IMR-90 (cell line): ENCODE results near the gene SMARCC2. TPM values are rescaled to one million over a fixed set of nuclear protein-coding genes. Genes with fewer than 3 reads are reported as not detected.

Source experiments
- ATAC-seq: fragments of 200-7000 bp; cut with Tn5 transposase; 2 replicates; pipeline ENCODE4 v1.9.1; 2020; ENCODE audit warnings: low read depth, mild to moderate bottlenecking, moderate library complexity
- BruUV-seq: library from RNA; stranded (reverse); fragments of 400-500 nt; replicated peaks from 2 replicates; lab custom pipeline; 2021; lab: Mats Ljungman, UMichigan
- CTCF ChIA-PET: fragments of 300-600 bp; formaldehyde crosslinking; extraction: SDS; loops from one replicate; lab custom pipeline; 2021; ENCODE audit warnings: antibody characterized with exemption; lab: Yijun Ruan, JAX
- POLR2A ChIA-PET: fragments of 300-600 bp; sonication (Branson Sonifier 250); formaldehyde crosslinking; loops from one replicate; lab custom pipeline; 2022; ENCODE audit warnings: antibody characterized with exemption; ENCODE audit not compliant: unreplicated experiment; lab: Charles Lee
- DNase-seq: peaks from one replicate; pipeline ENCODE4 v3.0.0; 2013
- H2AFZ ChIP-seq: replicated peaks from 2 replicates; pipeline ENCODE3; 2013; ENCODE audit warnings: low read length, mild to moderate bottlenecking; ENCODE audit not compliant: poor library complexity
- H2AK5ac ChIP-seq: 2 replicates; pipeline ENCODE4 v1.6.1; 2013; ENCODE audit warnings: low read depth, low read length, inconsistent platforms
- H2AK9ac ChIP-seq: replicated peaks from 2 replicates; pipeline ENCODE3; 2013; ENCODE audit warnings: mild to moderate bottlenecking, low read depth, low read length, moderate library complexity; ENCODE audit not compliant: poor library complexity
- H2BK120ac ChIP-seq: 2 replicates; pipeline ENCODE4 v1.6.1; 2013; ENCODE audit warnings: low read depth, low read length, inconsistent platforms
- H2BK15ac ChIP-seq: 3 replicates; pipeline ENCODE4 v1.6.1; 2013; ENCODE audit warnings: low read depth, low read length, inconsistent platforms
- H2BK20ac ChIP-seq: 2 replicates; pipeline ENCODE4 v1.6.1; 2013; ENCODE audit warnings: low read depth, mild to moderate bottlenecking, inconsistent platforms, low read length, moderate library complexity
- H2BK5ac ChIP-seq: 2 replicates; pipeline ENCODE4 v1.6.1; 2013; ENCODE audit warnings: mild to moderate bottlenecking, low read depth, low read length, inconsistent platforms; ENCODE audit not compliant: poor library complexity, severe bottlenecking
- H3K14ac ChIP-seq: replicated peaks from 2 replicates; pipeline ENCODE4 v1.6.1; 2013; ENCODE audit warnings: low read depth, low read length, inconsistent platforms
- H3K18ac ChIP-seq: 2 replicates; pipeline ENCODE4 v1.6.1; 2013; ENCODE audit warnings: low read depth, low read length, control low read depth
- H3K23ac ChIP-seq: 2 replicates; pipeline ENCODE4 v1.6.1; 2013; ENCODE audit warnings: low read depth, low read length, inconsistent platforms
- H3K27ac ChIP-seq: 2 replicates; pipeline ENCODE4 v1.5.1; 2013; ENCODE audit warnings: mild to moderate bottlenecking, control low read depth, low read length; ENCODE audit not compliant: insufficient read depth
- H3K27me3 ChIP-seq: 2 replicates; pipeline ENCODE4 v1.6.1; 2013; ENCODE audit warnings: low read length; ENCODE audit not compliant: control insufficient read depth, insufficient read depth
- H3K36me3 ChIP-seq: 2 replicates; pipeline ENCODE4 v1.6.1; 2013; ENCODE audit warnings: low read length, mixed read lengths; ENCODE audit not compliant: control insufficient read depth, insufficient read depth
- H3K4ac ChIP-seq: 2 replicates; pipeline ENCODE4 v1.6.1; 2013; ENCODE audit warnings: low read depth, low read length, inconsistent platforms
- H3K4me1 ChIP-seq: 2 replicates; pipeline ENCODE4 v1.6.1; 2013; ENCODE audit warnings: low read length, mixed read lengths; ENCODE audit not compliant: control insufficient read depth, insufficient read depth
- H3K4me2 ChIP-seq: 2 replicates; pipeline ENCODE4 v1.6.1; 2013; ENCODE audit warnings: low read depth, mild to moderate bottlenecking, control low read depth, low read length, moderate library complexity
- H3K4me3 ChIP-seq: 2 replicates; pipeline ENCODE4 v1.5.1; 2013; ENCODE audit warnings: low read depth, mild to moderate bottlenecking, control low read depth, low read length, moderate library complexity; ENCODE audit not compliant: insufficient read depth
- H3K56ac ChIP-seq: 2 replicates; pipeline ENCODE4 v1.6.1; 2013; ENCODE audit warnings: low read length, inconsistent platforms; ENCODE audit not compliant: insufficient read depth; ENCODE audit errors: extremely low read depth
- H3K79me1 ChIP-seq, 2 experiments: 2 replicates each; pipeline ENCODE4 v1.6.1; 2013; ENCODE audit warnings: low read length in 2 of 2, inconsistent platforms in 1 of 2, low read depth in 1 of 2
- H3K9ac ChIP-seq: 2 replicates; pipeline ENCODE4 v1.6.1; 2013; ENCODE audit warnings: low read depth, low read length, control low read depth
- H3K9me1 ChIP-seq: 2 replicates; pipeline ENCODE4 v1.6.1; 2013; ENCODE audit warnings: low read length, inconsistent platforms; ENCODE audit not compliant: insufficient read depth
- H3K9me3 ChIP-seq: 2 replicates; pipeline ENCODE4 v1.6.1; 2013; ENCODE audit warnings: low read length; ENCODE audit not compliant: control insufficient read depth, insufficient read depth
- H4K20me1 ChIP-seq: 2 replicates; pipeline ENCODE4 v1.6.1; 2013; ENCODE audit warnings: low read length, inconsistent platforms; ENCODE audit not compliant: insufficient read depth
- H4K5ac ChIP-seq: 2 replicates; pipeline ENCODE4 v1.6.1; 2013; ENCODE audit warnings: mild to moderate bottlenecking, low read depth, low read length, control low read depth
- H4K8ac ChIP-seq, 2 experiments: 2 replicates each; pipeline ENCODE4 v1.6.1; 2013; ENCODE audit warnings: low read depth in 2 of 2, low read length in 2 of 2, control low read depth in 1 of 2, inconsistent platforms in 1 of 2
- H4K91ac ChIP-seq: 2 replicates; pipeline ENCODE4 v1.6.1; 2013; ENCODE audit warnings: low read depth, low read length, inconsistent platforms; ENCODE audit not compliant: insufficient read depth
- CEBPB ChIP-seq: IDR thresholded peaks from 2 replicates; pipeline ENCODE4 v1.6.1; 2012; ENCODE audit warnings: low read depth, low read length, improper control_type of control experiment
- CHD1 ChIP-seq: IDR thresholded peaks from 2 replicates; pipeline ENCODE4 v1.6.1; 2012; ENCODE audit warnings: low read depth, low read length, improper control_type of control experiment
- RFX5 ChIP-seq: IDR thresholded peaks from 2 replicates; pipeline ENCODE4 v1.8.0; 2012; ENCODE audit warnings: low read depth, mild to moderate bottlenecking, low read length, moderate library complexity
- WGBS, 2 experiments: methylation state at CpG; one replicate each; pipeline versions ENCODE4 v1.1.5 to v1.1.7; 2013; ENCODE audit warnings: missing lambda C conversion rate in 2 of 2; ENCODE audit not compliant: insufficient read length in 1 of 2; ENCODE audit errors: extremely low coverage in 2 of 2; 5-methylcytosine and 5-hydroxymethylcytosine counted together
- dilution Hi-C: fragments of 300-500 bp; cut with HindIII; formaldehyde crosslinking; loops from one replicate; pipeline ENCODE4 v1.14.3; 2018; ENCODE audit warnings: low sequenced_read_pairs; ENCODE audit not compliant: unreplicated experiment
- in situ Hi-C: fragments of 300-500 bp; cut with MboI; formaldehyde crosslinking; loops from 3 replicates; pipeline ENCODE4 v1.14.3; 2019; ENCODE audit warnings: low sequenced_read_pairs, inconsistent platforms, mixed read lengths
- intact Hi-C: fragments of 100-400 bp; cut with micrococcal nuclease; formaldehyde crosslinking; loops from 2 replicates; pipeline ENCODE4 v1.10.0; 2022
- polyA plus RNA-seq, 3 experiments: library from polyadenylated mRNA; depleted of rRNA; stranded (reverse); fragments of >200 nt; gene quantifications; 2 replicates each; pipeline ENCODE4 v1.2.3, GENCODE V29; 2012; ENCODE audit warnings: low replicate concordance in 1 of 3
- total RNA-seq: library from RNA; depleted of rRNA; stranded (reverse); fragments of >200 nt; gene quantifications from 2 replicates; pipeline ENCODE4 v1.2.3, GENCODE V29; 2012

SMARCC2 gene
- total and polyA plus RNA-seq, 2 of the 4 experiments (the other 2 are of a cell fraction) = 42.3 to 43.8 TPM

DNA sequence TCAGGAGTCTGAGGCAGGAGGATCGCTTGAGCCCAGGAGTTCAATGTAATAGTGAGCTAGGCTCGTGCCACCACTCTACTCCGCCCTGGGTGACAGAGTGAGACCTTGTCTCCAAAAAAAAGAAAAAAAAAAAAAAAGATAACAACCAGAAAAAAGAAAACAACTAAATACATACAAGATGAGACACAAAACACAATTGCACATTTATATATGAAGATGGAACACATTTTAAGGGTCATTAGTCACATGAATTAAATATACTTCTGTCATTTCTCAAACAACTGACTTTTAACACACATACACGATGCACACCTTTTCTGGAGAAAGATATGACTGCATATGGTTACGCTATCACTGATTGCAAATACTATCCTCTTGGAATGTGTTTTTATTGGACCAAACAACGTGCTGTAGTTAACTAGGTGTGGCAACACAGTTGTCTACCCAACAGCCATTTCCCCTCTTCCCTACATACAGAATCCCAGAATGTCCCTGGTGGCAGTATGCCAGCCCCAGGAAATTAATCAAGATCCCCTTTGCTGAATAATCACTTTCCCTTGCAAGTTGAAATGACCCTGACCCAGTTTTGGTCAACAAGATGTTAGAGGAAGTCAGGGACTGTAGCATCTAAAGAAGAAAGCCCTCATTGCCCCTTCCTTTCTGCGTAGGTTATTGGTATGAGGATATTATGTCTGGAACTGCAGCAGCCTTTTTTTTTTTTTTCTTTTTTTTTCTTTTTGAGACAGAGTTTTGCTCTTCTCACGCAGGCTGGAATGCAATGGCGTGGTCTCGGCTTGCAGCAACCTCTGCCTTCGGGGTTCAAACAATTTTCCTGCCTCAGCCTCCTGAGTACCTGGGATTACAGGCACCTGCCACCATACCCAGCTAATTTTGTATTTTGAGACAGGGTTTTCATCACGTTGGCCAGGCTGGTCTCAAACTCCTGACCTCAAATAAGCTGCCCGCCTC is 42.5 kb downstream of the SMARCC2 start:
- H3K4me2 ChIP-seq = peak overlapping the region; percentile 41; the same call in 1 of the 2 replicates
- ATAC-seq (peak; percentile 31), DNase-seq (no peak)
- H3K9me3 ChIP-seq = no peaks in the 10 kb centered on the region
- peaks cover 32% of the 10 kb centered on the region for H3K36me3 ChIP-seq
- H3K56ac ChIP-seq = no peak overlapping the region
- no peaks in the 10 kb centered on the region for H3K27me3 ChIP-seq
- no peak overlapping the region for H4K5ac ChIP-seq
- TF ChIP-seq RFX5 = no peak
- 0 out of 2 replicates have a peak, but pooled peaks have one; percentile 25 for TF ChIP-seq CEBPB
- TF ChIP-seq CHD1 = no peak
- H3K27ac ChIP-seq = no peak overlapping the region
- ChIA-PET CTCF (no interaction called here), POLR2A (interaction anchor here (0.6 kb wide), 1 partner anchor 15 kb away, joined by 7 read pairs; no protein-coding TSS in a partner anchor)
- intact Hi-C loops = no loop called here
- H3K4me3 ChIP-seq = no peak overlapping the region
- no peak overlapping the region for H2BK15ac ChIP-seq
- peaks cover 6% of the 10 kb centered on the region in 2 experiments; a peak in 3 of 4 replicates for H3K79me1 ChIP-seq
- in situ Hi-C loops = no loop called here
- H3K4ac ChIP-seq = no peak overlapping the region
- peak overlapping the region; percentile 15; the same call in 1 of the 2 replicates for H3K14ac ChIP-seq
- peaks cover 16% of the 10 kb centered on the region for H3K9me1 ChIP-seq
- no CpG with 5 or more reads among the region's 13 CpGs for WGBS, 2 experiments
- H2BK5ac ChIP-seq = peak overlapping the region; percentile 25
- BruUV-seq = no TSS peak
- H3K18ac ChIP-seq = no peak overlapping the region
- H2AFZ ChIP-seq = peak overlapping the region; percentile 58
- H2BK120ac ChIP-seq = no peak overlapping the region
- H2BK20ac ChIP-seq = no peak overlapping the region
- H2AK5ac ChIP-seq = no peak overlapping the region
- dilution Hi-C loops = no loop called here
- H3K23ac ChIP-seq = no peak overlapping the region
- no peak overlapping the region for H4K91ac ChIP-seq
- H2AK9ac ChIP-seq = peak overlapping the region; percentile 78
- no peaks in the 10 kb centered on the region for H4K20me1 ChIP-seq
- no peak overlapping the region for H3K9ac ChIP-seq
- peaks cover 4% of the 10 kb centered on the region for H3K4me1 ChIP-seq
- no peak overlapping the region; a peak in 1 of 4 replicates for H4K8ac ChIP-seq
